NCI-H187 treated with DMSO at 0.1 percent for 48 hours (cell line): ENCODE results near the gene PLCG1.

Experiments used
- DNase-seq: peaks from one replicate; lab custom pipeline; 2025; lab: John Stamatoyannopoulos, UW

The PLCG1 gene

DNA sequence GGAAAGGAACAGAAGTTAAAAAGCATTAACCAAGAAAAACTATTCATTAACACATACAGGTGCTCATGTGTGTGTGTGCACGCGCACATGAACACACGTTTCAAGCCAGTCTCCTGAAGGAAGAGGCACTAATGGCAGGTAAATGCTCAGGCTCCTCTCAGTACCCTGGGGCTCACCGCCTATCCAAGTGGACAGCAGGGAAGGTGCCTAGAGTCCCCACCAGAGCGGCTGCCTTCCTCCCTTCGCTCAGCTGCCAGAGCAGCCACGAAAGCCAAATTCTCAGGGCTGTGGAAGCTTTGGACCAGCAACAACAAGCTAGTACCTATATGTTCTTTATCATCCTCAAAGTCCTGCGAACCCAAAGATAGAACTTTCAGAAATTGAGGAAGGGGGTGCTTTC lies 42.6 kb downstream of the PLCG1 start:
- no peak for DNase-seq

- no peak for DNase-seq
Observed at GRCh38 chr20:41180599-41181333, 43.4 kb downstream of the PLCG1 start.

DNA sequence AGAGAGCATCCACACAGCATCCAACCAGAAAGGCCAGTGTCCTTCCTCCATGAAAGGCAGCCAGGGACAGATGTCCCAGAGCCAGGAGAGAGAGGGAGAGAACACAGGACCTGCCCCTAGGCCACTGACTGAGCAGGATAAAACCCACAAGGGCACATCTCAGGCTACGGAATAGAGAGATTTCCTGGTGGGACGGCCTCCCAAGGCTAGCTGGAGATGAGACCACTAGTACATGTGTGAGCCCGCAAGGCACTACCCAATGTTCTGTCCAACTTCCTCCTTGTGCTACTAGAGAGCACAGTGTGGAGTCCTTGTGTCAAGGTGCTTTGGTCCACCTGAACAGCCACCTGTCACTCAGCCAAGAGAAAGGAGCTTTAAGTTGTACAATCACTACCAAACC lies 44.2 kb downstream of the PLCG1 start:
- DNase-seq = no peak

DNA sequence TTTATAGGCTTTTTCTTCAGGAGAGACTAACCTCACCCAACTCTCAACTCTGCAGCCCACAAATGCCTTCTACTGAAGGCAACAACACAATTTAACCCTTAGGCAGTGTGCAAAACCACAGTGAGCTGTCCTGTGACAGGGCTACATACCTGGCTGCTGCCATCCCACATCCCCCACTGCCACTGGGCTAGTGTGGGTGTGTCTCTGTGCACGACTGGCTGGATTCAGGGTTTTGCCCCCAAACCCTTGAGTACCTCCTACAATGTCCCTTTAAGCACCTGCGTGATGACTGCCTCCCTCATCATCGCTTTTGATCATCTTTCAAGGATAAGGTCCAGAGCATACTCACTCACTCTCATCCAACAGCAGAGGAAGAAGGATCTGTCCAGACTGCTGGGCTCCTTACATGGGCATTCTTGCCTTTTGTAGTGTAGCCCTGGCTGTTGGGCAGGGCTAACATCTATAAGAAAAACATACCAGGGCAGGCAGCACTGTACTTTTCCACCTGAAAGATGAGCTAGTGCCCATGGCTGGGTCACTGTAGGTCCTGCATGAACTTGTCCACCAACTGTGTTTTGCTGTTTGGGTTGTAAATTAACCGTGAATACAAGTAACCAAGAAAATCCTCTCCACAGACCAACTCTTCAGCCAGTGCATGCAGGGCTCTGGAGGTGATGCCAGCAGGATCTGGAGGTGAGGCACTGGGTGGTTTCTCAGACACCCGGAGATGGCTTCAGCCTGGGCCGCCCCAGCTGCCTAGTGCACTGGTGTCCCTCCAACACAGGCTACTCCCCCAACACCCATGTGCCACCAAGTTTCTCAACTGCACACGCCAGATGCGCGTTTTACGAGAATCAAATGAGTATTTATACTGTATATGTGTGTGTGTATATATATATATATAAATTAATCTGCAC lies 45.2 kb downstream of the PLCG1 start:
- DNase-seq = no peak

DNA sequence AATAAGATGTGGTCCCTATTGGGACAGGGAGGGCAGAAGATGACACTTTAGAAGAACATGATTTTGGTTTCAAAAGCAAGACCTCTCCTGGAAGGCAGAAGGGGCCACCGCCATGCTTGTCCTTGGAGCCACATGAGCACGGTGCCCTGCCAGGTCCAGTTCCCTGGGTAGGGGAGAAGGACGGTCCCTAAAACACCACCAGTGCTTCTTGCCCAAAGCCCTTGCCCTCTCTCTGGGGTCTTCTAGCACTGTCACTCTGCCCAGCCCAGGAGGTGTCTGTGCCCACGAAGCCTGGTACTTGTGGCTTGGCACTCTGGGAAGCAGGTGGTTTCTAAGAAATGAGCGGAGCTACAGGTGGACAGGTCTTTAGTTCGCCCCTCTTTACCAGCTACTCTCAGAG lies 46.0 kb downstream of the PLCG1 start:
- DNase-seq = no peak

DNA sequence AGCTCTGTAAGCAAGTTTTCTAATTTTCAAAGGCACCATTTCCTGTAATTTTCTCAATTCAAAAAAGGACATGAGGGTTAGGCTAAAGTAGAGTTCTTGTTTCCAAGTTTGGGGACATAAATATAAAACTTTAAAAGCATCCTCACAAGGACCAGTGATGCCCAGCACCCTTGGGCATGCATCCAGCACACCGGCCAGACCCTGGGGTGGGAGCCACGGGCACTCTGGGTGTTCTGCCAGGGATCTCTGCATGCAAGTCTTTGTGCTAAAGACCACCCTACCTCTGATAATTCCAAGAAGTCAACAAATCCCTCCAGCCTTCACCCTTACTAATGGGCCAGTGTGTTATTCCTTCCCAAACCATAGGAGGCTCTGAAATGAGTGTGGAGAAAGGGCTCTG lies 46.5 kb downstream of the PLCG1 start:
- DNase-seq = no peak

DNA sequence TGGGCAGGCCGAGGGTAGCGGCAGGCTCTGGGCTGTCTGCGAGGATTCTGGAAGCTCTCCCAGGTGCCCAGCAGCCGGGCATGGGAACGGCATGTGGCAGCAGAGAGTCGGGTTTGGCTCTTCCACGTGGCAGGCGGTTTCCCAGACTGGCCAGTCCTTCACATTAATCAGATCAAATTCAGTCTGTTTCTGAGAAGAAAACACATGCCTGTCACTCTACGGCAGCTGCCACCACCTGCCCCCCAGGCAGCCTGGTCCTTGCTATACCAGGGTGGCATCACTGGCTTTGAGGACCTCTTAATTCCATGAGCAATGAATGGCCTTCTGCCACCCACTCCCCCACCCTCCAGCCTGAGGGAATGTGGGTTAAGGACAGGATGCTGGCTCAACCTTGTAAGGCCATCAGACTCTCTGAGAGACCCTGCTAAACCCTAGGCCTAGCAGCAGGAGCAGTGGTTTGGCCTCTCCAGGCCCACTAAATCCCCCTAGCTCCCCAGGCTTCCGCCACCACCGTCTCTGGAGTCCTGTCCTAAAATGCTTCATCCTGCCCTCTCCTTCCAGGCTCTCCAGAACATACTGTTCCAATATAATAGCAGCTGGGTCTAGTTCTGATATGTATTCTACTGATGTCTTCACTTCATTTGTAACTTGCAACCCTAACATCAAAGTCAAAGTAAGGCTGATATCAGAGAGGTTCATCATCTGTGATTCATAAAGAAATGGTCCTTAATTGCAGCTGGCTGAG lies 47.8 kb downstream of the PLCG1 start:
- no peak for DNase-seq

DNA sequence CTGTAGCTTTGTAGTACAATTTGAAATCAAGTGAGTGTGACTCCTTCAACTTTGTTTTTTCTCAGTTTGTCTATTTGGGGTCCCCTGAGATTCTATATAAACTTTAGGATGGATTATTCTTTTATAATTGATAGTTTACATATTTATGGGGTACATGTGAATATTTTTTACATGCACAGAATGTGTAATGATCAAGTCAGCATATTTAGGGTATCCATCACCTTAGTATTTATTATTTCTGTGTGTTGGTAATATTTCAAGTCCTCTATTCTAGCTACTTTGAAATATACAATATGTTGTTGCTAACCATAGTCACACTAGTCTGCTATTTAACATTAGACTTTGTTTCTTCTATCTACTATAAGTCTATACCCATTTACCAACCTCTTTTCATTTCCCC lies 50.3 kb downstream of the PLCG1 start:
- no peak for DNase-seq

- DNase-seq = no peak
Observed at GRCh38 chr20:41191562-41192500, 54.5 kb downstream of the PLCG1 start.

DNA sequence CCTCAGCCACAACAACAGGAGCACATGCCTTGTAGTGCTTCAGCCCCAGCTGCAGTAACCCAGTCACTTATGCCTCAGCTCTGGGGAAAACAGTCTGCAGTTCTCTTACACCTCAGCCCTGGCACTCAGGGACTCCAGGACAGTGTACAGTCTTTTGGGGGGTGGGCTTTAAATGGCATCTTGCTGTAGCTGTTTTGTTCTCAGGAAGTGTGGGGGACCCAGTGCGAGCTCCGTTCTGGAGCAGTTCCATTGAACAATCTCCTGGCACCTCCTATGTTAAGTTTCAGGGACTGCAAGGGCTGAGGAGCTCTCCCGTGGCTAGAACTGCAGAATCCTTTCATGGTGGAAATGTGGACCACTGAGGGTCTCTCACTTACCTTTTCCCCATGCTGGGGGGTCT lies 55.2 kb downstream of the PLCG1 start:
- DNase-seq = no peak

DNA sequence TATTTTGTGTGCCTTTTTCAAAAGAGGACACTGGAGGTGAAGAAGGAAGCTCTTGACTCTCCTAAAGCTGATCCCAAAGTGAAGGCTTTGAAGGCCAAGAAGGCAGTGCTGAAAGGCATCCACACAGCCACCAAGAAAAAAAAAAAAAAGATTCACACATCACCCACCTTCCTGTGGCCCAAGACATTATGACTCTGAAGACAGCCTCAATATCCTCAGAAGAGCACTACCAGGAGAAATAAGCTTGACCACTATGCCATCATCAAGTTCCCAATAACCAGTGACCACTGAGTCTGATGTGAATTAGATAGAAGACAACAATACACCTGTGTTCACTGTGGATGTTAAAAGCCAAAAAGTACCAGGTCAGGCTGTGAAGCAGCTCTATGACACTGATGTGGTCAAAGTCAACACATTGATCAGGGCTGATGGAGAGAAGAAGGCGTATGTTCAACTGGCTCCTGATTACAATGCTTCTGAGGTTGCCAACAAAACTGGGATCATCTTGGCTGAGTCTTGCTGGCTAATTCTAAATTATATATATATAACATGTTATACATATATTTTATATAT lies 59.4 kb downstream of the PLCG1 start:
- no peak for DNase-seq

DNA sequence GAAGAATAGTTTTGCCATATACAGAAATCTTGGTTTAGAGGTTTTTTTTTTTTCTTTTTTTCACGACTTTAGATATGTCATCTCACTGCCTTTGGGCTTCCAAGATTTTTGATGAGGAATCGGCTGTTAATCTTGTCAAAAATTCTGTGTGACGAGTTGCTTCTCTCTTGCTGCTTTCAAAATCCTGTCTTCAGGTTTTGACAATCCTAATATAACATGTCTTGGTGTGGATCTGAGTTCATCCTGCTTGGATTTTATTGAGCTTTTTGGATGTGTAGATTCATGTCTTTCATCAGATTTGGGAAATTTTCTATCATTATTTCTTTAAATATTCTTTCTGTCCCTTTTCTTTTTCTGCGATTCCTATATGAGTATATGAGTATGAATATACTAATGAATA lies 61.1 kb downstream of the PLCG1 start:
- DNase-seq = no peak

DNA sequence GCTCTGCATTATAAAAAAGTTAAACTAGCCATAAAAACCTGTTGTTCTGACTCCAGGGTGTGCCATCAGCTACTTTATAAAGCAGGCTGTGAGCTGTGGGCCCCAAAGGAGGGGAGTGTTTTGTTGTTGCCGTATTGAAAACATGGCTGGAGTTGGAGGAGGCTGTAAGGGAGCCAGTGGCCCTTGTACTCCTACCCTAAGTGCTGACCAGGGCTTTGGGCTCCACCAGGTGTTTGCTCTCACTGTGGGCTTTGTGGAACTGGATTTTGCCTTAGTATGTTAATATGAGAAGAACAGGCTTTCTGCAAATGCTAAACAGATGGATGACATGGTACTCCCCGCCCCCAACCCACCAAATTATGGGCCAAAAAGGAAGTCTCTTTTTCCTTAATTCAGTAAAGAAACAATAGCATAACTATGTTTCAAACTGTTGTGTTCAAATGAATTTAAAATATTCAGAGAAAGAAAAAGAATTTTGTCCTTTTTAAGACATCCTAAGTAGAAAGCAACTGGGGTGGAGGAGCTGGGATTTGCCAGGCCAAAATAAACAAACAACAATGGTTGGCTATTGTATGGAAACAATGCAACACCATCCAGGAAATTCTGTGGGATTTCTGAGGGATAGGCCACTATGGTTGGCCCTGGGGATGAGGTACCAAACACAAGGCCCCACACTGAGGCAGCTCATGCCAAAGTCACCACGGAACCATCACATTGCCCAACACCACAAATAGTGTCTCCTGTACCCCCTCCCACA lies 63.3 kb downstream of the PLCG1 start:
- DNase-seq = no peak

GRCh38 chr20:41201760-41202159 lies 64.4 kb downstream of the PLCG1 start:
- DNase-seq = no peak

GRCh38 chr20:41202426-41202825 lies 65.1 kb downstream of the PLCG1 start:
- DNase-seq = no peak

GRCh38 chr20:41203660-41204059 lies 66.3 kb downstream of the PLCG1 start:
- DNase-seq = no peak

DNA sequence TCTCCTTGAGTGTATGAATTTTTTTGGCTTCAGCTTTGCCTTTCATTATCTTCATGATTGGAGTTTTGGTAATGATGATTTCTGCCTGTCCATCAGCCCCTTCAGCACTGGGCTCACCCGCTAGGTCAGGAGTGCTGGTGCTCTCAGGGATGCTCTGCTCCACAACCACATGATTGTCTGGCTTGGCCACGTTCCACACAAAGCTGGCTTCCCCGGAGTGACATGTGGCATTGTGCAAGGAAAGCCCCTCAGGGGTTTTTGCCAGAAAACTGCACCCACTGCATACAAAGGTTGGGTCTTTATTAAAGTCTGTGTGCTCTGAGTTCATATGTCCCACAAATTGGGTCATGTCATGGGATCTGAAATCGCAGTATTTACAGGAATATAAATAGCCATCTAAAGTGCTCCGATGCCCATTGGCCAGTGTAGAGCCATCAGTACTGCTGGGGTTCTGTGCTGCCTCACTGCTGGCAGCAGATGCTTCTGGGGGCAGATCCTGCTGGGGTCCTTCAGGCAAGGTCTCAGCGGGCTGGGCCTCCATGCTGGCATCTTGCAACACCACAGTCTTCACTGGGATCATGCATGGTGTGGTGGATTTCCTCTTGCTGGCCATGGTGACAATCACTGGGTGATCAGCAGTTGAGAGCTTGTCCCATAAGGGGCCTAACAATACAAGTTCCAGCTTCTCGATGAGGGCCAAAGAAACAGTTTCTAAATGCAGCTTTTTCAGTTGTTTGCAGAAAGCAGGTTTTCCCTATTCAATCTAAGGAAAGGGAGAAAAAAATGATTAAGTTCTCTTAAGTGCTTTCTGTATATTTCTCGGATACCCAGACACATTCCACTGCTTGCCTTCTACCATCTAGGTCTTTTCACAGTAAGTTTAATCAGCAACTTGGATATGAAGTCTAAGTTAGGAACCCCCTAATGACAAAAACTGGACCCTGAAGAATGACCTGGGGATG lies 67.2 kb downstream of the PLCG1 start:
- no peak for DNase-seq

- DNase-seq = no peak
Observed at GRCh38 chr20:41205313-41205712, 68.0 kb downstream of the PLCG1 start.

GRCh38 chr20:41213150-41213820 lies 75.9 kb downstream of the PLCG1 start:
- DNase-seq = no peak
